Measurements from ENCODE around the gene RNF4. TPM values are rescaled to one million over a fixed set of nuclear protein-coding genes. Genes with fewer than 3 reads are reported as not detected.
"Not testable (repeated sequence)": the region's sequence is repeated elsewhere in the genome, so short reads cannot be mapped to it uniquely, and the experiment has no call there.

Gene RNF4
- total RNA-seq, 6 experiments from 2014 or later = 46.1 to 52.8 (median 49.9) TPM

DNA sequence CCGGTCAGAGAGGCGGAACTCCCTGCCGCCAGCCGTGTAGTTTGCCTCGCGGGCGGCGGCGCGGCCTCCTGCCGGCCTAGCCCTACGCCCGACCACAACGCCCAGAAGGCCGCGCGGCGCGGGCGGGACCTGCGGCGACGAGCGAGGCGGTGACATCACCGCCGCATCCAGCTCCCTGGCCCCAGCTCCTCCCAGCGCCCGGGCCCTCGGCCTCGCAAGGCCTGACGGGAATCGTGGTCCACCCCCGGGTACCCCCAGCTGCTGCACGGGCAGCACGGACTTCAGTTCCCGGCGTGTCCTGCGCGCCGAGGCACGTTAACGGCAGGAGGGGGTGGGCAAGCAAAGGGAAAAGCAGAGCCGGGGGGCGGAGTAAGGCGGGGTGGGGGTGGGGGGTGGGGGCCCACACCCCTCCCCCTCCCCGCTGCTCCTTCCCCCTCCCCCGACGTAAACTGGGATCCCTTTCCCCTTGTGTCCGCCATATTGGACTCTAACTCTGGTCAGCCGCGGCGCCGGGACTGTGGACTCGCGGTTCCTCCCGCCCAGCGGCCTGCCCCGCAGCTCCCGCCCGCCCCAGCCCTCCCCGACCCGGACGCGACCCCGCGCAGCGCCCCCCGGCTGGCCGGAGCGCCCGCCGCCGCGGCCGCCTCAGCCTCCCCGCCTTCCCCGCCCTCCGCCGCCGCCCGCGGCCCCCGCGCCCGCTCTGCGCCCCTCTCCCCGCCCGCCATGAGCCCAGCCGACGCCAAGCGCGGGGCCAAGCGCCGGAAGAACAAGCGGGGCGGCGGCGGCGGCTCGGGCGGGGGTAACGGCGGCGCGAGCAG is 67.5 kb downstream of the RNF4 start, which contains the start of gene FAM193A:
FAM193A (plus strand) TSS at position 455 of the 818 bp plus-strand sequence; CDS start at position 724, 269 bp downstream.
- Mint-ChIP-seq H3K9me3 (no peaks in the 10 kb centered on the region), H3K27ac (peak within 1 kb of the TSS; percentile 92), H3K4me1 (ENCODE audit: low read depth) (peaks cover 7% of the 10 kb centered on the region), H3K27me3 (ENCODE audit: insufficient read depth) (no peaks in the 10 kb centered on the region; the same call in 1 of the 2 replicates), H3K36me3 (ENCODE audit: low read depth) (no peaks in the 10 kb centered on the region), H3K4me3 (peak within 1 kb of the TSS; percentile 94)
- TF ChIP-seq CTCF (IDR thresholded peaks at IDR 0.05) = no peak
- DNase-seq = peak; percentile 99

DNA sequence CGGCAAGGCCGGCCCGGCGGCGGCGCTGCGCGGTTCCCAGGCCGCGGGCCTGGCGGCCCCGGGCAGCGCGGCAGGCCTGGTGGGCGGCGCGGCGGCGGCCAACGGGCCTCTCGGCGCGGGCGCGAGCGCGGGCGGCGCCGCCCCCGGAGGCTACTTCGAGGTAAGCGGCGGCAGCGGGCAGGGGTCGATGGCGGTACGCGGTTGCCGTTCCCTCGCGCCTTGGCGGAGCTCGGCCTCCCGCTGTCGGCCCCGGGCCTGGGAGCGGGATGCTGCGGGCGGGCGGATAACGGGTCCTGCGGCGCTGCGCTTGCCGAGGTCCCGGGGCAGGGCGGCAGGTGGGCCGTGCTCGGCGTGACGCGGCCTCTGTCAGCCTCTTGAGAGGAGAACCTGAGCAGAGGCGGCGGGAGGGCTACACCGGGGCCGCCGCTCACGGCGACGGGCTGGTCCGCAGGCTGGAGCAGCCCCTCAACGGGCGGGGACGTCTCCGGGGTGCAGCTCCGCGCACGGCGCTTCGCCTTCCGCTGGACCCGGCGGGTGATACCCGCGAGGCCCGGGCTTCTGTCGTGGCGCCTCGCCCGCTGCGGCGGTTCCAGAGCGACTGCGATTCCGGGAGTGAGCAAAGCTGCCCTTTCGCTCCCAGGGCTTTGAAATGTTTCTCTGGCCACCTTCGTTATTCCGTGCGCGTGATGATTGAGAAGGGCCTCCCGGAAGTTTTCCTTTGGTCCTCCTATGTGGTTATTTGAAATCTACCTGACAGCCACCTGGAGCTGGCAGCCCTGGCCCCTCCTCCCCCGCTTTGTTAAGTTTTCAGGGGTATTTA is 68.3 kb downstream of the RNF4 start:
- TF ChIP-seq CTCF (IDR thresholded peaks at IDR 0.05) = no peak
- peak overlapping the region; percentile 94 for H3K4me3 Mint-ChIP-seq
- peaks cover 7% of the 10 kb centered on the region for H3K4me1 Mint-ChIP-seq (ENCODE audit: low read depth)
- no peaks in the 10 kb centered on the region for H3K9me3 Mint-ChIP-seq
- no peaks in the 10 kb centered on the region; the same call in 1 of the 2 replicates for H3K27me3 Mint-ChIP-seq (ENCODE audit: insufficient read depth)
- peak overlapping the region; percentile 79 for H3K27ac Mint-ChIP-seq
- H3K36me3 Mint-ChIP-seq (ENCODE audit: low read depth) = no peaks in the 10 kb centered on the region
- peak; percentile 7 for DNase-seq

DNA sequence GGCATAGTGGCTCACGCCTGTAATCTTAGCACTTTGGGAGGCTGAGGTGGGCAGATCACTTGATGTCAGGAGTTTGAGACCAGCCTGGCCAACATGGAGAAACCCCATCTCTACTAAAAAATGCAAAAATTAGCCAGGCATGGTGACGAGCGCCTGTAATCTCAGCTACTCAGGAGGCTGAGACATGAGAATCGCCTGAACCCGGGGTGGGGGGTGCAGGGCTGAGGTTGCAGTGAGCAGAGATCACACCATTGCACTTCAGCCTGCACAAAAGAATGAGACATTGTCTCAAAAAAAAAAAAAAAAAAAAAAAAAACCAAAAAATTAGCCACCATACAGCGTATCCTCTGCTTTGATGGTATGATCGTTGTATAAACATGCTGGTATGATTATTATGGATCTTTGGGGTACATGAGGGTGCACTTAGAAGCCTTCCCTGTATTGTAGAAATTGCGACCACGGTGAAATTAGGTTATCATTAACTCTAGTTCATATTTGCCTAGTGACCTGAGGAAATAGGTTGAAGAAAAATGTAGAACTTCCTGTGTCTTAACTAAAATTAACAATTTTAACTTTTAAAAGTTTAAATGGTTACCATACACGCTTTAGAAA is 74.8 kb downstream of the RNF4 start:
- H3K36me3 Mint-ChIP-seq (ENCODE audit: low read depth); H3K9me3 Mint-ChIP-seq; H3K27ac Mint-ChIP-seq; H3K4me3 Mint-ChIP-seq; H3K4me1 Mint-ChIP-seq (ENCODE audit: low read depth); H3K27me3 Mint-ChIP-seq (ENCODE audit: insufficient read depth); DNase-seq: not testable (repeated sequence)

GRCh38 chr4:2545321-2546013 is 76.6 kb downstream of the RNF4 start:
- no peak for DNase-seq
- Mint-ChIP-seq H3K36me3 (ENCODE audit: low read depth) (peaks cover 3% of the 10 kb centered on the region; the same call in 1 of the 2 replicates), H3K27me3 (ENCODE audit: insufficient read depth) (no peaks in the 10 kb centered on the region), H3K4me1 (ENCODE audit: low read depth) (peaks cover 7% of the 10 kb centered on the region), H3K4me3 (no peak overlapping the region), H3K9me3 (no peaks in the 10 kb centered on the region), H3K27ac (no peak overlapping the region)
- no peak for TF ChIP-seq CTCF (IDR thresholded peaks at IDR 0.05)

- no peak overlapping the region for H3K27ac Mint-ChIP-seq
- no peak overlapping the region for H3K4me3 Mint-ChIP-seq
- peaks cover 3% of the 10 kb centered on the region; the same call in 1 of the 2 replicates for H3K36me3 Mint-ChIP-seq (ENCODE audit: low read depth)
- TF ChIP-seq CTCF (IDR thresholded peaks at IDR 0.05) = no peak
- no peaks in the 10 kb centered on the region for H3K9me3 Mint-ChIP-seq
- H3K27me3 Mint-ChIP-seq (ENCODE audit: insufficient read depth) = no peaks in the 10 kb centered on the region
- no peak for DNase-seq
- peaks cover 7% of the 10 kb centered on the region for H3K4me1 Mint-ChIP-seq (ENCODE audit: low read depth)
These were observed 77.4 kb downstream of the RNF4 start for GRCh38 chr4:2546286-2546823.

- H3K36me3 Mint-ChIP-seq (ENCODE audit: low read depth); DNase-seq; H3K27ac Mint-ChIP-seq; H3K9me3 Mint-ChIP-seq; H3K4me3 Mint-ChIP-seq; H3K27me3 Mint-ChIP-seq (ENCODE audit: insufficient read depth); H3K4me1 Mint-ChIP-seq (ENCODE audit: low read depth): not testable (repeated sequence)
These were observed 78.2 kb downstream of the RNF4 start for GRCh38 chr4:2546961-2547691.
